NCI-H524 (cell line): Measurements from ENCODE around the gene CCDC85B.

ENCODE experiments used
- DNase-seq, 2 experiments: peaks; one replicate each; lab custom pipeline; 2025; lab: John Stamatoyannopoulos, UW

The CCDC85B gene

DNA sequence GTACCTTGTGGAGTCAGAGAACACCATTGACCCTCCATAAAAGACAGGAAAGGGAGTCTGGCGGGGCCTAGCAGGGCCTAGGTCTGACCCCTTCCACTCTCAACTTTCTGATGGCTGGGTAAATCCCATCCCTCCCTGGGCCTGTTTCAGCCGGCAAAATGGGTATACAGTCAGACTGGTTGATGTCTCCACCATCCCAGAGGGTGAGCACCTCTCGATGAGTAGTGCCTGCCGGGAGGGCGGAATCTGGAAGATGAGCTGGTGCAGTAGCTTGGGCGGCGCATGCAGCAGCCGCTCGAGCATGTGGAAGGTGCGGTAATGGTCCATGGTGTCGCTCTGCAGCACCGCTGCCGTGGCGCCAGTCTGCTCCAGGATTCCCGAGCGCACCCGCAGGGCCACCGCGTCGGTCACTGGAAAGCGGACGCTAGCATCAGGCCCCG is 2.7 kb upstream of the CCDC85B start:
- no peak for DNase-seq

DNA sequence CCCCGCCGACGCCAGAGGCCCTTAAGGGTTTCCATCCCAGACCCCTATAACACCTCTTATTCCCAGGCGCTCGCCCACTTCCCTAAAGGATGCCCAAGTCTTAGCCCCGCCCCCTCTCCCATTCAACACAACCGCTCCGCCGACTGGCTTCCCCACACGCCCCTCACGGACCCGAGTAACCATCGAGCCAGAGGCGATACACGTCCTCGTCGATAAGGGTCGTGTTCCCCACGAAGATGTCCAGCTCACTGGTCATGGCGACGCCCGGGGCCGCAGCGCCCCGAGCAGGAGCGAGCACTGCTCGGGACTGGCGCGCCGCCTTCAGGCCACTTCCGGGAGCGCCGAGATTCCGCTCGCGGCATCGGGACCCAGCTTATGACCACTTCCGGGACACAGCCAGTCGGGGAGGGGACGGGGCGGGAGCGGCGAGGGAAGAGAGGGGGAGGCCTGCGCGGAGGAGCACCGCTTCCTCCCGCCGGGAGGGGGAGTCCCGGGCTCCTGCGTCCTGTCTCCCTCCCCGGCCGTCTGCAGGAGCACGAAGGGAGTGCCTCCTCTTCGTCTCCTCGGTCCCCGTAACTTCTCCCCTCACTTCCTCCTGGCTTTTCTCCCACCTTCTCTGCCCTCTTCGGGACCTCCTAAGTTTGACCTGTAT is 2.2 kb upstream of the CCDC85B start, which contains the start of gene FIBP:
Gene FIBP (minus strand): TSS at position 309 of the 652 bp plus-strand sequence. CDS start 53 bp downstream, at position 256.
- peak; percentile 88 to 94 for DNase-seq

DNA sequence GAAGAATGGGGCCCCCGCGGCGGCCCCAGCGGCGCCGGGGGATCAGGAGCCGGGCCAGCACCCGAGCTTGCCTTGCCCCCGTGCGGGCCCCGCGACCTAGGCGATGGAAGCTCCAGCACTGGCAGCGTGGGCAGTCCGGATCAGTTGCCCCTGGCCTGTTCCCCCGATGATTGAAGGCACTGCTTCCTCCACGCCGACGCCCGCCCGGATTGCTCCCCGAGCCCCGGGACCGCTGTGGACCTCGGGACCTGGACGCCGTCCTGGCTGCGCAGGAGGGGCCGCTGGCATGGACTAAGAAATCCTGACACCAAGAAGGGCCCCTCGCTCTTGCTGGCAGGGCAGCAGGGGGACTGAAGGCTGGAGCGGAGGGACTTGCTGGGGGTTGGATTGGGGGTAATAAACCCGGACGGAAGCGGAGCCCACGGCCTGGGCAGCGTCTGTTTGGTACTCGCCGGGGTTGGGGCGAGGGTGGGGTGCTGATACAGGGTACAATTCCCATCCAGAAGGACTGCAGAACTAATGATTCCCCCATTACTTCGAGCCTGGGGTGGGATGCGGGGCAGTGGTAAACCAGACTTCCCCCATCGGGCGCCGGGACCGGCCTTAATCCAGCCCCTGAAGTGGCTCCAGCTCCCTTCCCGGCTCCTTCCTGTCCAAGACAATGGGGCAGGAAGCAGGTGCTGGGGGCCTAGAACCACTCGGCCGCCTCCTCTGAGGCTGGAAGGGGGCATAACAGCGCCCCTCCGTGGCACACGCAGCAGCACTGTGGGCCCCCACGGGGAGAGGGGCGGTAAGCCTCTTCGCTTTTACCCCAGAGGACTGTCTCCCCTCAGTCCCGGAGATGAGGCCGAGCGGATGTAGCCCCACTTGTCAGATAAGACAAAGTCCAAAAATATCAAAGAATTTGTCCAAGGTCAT is 1.0 kb downstream of the CCDC85B start:
- DNase-seq: peak; percentile 49 to 71

- DNase-seq: peak in 1 of 2 experiments; percentile 40
Observed at GRCh38 chr11:65892137-65892540, 1.7 kb downstream of the CCDC85B start.

DNA sequence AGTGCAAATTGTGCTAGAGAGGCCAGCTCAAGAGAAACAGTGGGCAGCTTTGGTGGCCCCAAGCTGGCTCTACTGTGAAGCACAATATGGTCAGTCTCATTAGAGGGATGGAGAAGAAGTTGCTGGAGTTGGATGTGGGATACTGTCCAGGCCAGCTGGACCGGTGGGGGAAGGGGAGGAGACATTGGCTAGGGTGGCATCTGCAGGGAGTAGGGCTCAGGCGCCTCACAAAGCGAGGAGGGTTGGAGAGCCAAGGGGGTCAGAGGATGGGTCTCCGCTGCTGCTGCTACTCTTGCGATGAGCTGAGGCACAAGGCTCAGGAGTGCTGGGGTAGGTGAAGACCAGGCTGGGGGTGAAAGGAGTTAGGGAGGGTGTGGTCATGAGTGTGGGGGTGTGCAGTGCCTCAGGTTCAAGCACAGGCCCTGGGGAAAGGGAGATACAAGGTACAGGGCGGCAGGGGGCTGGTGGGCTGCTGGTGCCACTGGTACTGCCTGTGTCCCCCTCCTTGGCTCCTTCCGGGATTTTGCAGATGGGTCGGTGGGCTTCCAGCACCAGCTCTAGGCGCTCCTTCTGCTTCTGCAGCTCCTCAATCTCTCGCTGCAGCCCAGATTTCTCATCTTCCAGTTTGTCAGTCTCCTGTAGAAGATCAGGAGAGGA is 2.3 kb downstream of the CCDC85B start:
- DNase-seq: peak in 1 of 2 experiments; percentile 33

- DNase-seq: no peak
Observed at GRCh38 chr11:65894034-65894591, 3.6 kb downstream of the CCDC85B start.

- no peak for DNase-seq
Observed at GRCh38 chr11:65895482-65895981, 5.1 kb downstream of the CCDC85B start.

- no peak for DNase-seq
Observed at GRCh38 chr11:65896034-65896999, 5.8 kb downstream of the CCDC85B start.

GRCh38 chr11:65897020-65897471 is 6.6 kb downstream of the CCDC85B start:
- no peak for DNase-seq

DNA sequence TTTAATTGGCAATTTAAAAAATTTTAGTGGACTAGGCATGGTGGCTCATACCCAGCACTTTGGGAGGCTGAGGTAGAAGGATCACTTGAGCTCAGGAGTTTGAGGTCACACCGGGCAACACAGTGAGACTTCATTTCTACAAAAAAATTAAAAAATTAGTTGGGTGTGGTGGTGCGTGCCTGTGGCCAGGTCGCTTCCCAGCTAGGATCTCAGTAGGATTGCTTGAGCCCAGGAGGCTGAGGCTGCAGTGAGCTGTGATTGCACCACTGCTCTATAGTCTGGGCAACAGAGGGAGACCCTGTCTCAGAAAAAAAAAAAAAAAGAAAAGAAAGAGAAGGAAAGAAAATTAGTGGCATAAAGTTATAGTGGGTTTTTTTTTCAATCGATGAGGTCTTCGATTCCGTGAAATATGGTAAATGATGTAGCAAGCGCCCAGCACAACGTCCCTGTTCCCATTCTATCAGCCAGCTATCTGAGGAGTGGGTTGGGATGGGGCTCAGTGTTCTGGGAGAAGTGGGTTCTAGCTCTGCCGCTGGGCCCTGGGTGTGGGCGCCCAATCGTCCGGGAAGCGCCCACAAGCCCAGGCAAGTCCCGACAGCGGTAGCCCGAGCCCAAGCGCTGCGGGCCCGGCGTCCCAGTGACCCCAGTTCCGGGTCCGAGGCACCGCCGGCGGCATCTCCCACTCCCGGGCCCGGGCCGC is 8.3 kb downstream of the CCDC85B start:
- no peak for DNase-seq

DNA sequence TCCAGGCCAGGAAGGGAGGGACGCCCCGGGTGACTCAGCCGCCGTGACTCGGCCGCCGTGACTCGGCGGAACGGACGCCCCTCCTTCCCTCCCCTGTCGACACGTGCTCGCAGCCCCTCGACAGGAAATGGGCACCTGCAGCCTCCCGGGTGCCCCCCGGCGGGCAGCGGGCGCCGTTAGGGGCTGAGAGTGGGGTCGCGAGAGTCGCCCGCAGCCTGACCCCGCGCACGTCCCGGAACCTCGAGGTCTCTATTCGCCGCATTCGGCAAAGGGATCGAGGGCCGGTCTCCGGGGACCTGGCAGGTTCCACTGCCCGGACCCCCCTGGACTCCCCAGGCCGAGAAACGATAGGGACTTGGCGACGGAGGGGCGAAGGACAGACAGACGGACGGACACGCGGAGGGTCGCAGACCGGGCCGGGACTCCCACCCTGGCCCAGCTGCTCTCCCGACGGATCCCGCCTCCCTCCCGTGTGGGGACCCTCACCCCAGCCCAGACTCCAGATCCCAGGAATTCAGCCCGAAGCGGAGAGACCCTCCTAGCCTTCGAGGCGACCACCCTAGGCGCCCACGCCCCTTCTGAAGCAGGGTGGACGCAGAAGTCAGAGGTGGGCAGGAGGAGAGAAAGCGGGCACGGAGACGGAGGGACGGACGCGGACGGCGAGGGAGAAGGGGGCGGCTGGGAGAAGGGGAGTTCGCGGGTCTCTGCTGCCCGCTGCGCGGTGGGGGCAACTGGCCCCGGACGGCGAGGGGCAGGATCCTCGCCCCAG is 9.1 kb downstream of the CCDC85B start:
- DNase-seq: no peak

GRCh38 chr11:65900125-65900898 is 9.8 kb downstream of the CCDC85B start, which contains the start of gene FOSL1:
TSS of gene FOSL1 (minus strand) at chr11:65900388. CDS start at chr11:65900339, 49 bp downstream.
- peak in 1 of 2 experiments; percentile 33 for DNase-seq

DNA sequence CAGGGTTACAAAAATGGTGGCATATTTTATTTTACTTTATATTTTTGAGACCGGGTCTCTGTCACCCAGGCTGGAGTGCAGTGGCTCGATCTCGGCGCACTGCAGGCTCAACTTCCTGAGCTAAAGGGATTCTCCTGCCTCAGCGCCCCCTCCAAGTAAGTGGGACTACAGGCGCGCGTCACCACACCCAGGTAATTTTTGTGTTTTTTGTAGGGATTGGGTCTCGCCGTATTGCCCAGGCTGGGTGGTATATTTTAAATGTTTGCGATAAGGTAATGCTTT is 10.4 kb downstream of the CCDC85B start:
- no peak for DNase-seq

- no peak for DNase-seq
Observed at GRCh38 chr11:65903068-65903481, 12.6 kb downstream of the CCDC85B start.

DNA sequence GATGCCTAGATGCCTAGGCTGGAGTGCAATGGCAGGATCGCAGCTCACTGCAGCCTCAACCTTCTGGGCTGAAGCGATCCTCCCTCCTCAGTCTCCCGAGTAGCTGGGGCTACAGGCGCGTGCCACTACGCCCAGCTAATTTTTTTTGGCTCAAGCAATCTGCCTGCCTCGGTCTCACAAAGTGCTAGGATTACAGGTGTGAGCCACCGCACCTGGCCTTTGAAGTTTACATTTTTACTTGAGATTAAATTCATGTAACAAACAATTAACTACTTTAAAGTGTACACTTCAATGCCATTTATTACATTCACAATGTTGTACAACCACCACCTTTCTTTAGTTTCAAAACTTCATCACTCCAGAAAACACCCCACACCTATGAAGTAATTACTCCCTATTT is 13.2 kb downstream of the CCDC85B start:
- DNase-seq: no peak

DNA sequence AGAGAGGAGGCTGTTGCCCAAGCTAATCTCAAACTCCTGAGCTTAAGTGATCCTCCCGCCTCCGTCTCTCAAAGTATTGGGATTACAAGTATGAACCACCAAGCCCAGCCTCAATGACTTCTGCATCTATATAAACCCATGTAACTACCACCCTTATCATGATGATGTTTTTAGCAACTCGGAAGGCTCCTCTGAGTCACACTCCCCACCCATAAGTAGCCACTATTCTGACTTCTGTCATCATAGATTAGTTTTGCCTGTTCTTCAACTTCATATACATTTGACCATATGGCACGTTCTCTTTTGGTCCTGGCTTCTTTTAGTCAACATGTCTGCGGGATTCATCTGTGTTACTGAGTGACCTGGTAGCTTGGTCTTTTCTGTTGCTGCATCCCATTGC is 16.1 kb downstream of the CCDC85B start:
- peak in 1 of 2 experiments; percentile 28 for DNase-seq

DNA sequence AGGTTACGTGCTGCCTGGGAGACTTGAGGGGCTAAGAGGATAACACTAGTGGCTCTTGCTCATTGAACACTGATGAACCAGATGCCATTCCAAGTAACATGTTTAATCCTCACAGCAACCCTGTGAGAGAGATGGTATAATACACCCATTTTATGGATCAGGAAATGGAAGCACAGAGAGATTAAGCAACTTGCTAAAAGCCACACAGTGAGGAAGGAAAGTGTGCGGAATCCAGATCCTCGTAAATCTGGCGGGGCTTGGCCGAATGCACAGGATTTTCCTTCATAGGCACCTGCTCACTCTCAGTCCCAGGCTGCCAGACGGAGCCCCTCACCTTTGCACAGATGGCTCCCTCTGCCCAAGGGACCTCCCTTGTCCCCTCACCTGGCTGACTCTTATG is 17.4 kb downstream of the CCDC85B start:
- no peak for DNase-seq
